Measurements from ENCODE around the gene SIAH1.

SIAH1 gene

DNA sequence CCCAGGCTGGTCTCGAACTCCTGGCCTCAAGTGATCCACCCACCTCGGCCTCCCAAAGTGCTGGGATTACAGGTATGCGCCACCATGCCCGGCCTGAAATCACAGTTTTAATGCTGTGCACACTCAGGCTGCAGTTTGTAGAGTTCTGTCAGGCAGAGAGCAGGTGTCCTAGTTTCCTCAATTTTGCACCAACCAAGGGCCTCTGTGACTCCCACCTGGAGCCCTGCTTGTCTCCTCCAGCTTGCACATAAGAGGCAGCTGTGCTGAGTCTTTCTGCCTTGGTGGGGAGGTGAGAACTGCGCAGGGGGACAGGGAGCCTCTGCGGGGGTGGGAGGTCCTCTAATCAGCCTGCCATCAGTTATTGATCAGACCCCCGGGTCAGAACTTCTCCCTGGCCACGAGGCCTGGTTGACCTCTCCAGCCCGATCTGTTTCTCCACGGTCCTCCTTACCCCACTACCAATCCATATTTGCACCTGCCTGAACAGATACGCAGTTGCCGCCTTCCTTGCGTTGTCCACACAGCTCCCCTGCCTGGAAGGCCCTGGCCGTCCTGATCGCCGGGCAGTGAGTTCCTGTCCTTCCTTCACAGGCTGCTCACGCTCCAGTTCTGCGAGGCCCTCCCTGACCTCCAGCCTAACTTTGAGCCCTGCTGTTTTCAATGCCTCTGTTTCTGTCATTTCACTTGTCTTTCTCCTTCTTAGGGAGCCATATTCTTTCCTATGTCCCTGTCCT lies 48.1 kb upstream of the SIAH1 start:
- no peak for TF ChIP-seq CTCF (conservative IDR thresholded peaks at IDR 0.05; ENCODE audit: low read depth, low read length)
- no peak overlapping the region for H3K9ac ChIP-seq
- H3K36me3 ChIP-seq (ENCODE audit: insufficient read depth) = no peaks in the 10 kb centered on the region
- no peak overlapping the region for H2AFZ ChIP-seq (ENCODE audit: low read depth)
- no peaks in the 10 kb centered on the region for H3K4me1 ChIP-seq (ENCODE audit: low read depth, poor library complexity, severe bottlenecking)
- H3K4me3 ChIP-seq (IDR thresholded peaks at IDR 0.05; ENCODE audit: insufficient read depth, low read depth, low read length) = no peak overlapping the region
- H3K4me2 ChIP-seq = no peak overlapping the region
- H3K79me2 ChIP-seq (ENCODE audit: insufficient read depth, low read depth) = no peaks in the 10 kb centered on the region
- H4K20me1 ChIP-seq (ENCODE audit: insufficient read depth) = no peaks in the 10 kb centered on the region
- H3K27ac ChIP-seq = no peak overlapping the region
- no peaks in the 10 kb centered on the region for H3K27me3 ChIP-seq (ENCODE audit: insufficient read depth, low read depth)

- no peaks in the 10 kb centered on the region for H3K79me2 ChIP-seq (ENCODE audit: insufficient read depth, low read depth)
- no peak overlapping the region for H3K4me3 ChIP-seq (IDR thresholded peaks at IDR 0.05; ENCODE audit: insufficient read depth, low read depth, low read length)
- H3K36me3 ChIP-seq (ENCODE audit: insufficient read depth) = no peaks in the 10 kb centered on the region
- H3K27me3 ChIP-seq (ENCODE audit: insufficient read depth, low read depth) = no peaks in the 10 kb centered on the region
- no peaks in the 10 kb centered on the region for H4K20me1 ChIP-seq (ENCODE audit: insufficient read depth)
- H3K4me1 ChIP-seq (ENCODE audit: low read depth, poor library complexity, severe bottlenecking) = no peaks in the 10 kb centered on the region
- H3K4me2 ChIP-seq = no peak overlapping the region
- no peak overlapping the region for H3K27ac ChIP-seq
- H3K9ac ChIP-seq = no peak overlapping the region
- TF ChIP-seq CTCF (conservative IDR thresholded peaks at IDR 0.05; ENCODE audit: low read depth, low read length) = no peak
- no peak overlapping the region; the same call in 1 of the 2 replicates for H2AFZ ChIP-seq (ENCODE audit: low read depth)
These were observed 46.9 kb upstream of the SIAH1 start for GRCh38 chr16:48432136-48432535.

DNA sequence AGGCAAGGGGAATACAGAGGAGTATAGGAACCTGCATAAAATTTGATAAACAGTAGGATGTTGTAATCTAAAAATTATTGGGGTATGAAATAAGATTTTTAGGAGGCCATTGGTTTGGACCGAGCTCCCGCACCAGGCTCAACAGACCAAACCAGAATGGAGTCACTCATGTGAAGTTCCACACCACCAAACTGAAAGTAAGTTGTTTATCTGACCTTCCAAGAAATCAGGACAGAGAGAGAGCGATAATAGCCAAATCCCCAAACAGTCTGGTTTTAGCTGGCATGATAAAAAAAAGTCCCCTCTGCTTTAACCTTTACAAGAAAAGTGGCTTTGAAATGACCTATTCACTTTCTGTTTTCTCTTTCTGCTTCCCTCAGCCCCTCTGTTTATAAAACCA lies 45.7 kb upstream of the SIAH1 start:
- no peak overlapping the region for H3K4me3 ChIP-seq (IDR thresholded peaks at IDR 0.05; ENCODE audit: insufficient read depth, low read depth, low read length)
- no peaks in the 10 kb centered on the region for H3K36me3 ChIP-seq (ENCODE audit: insufficient read depth)
- no peaks in the 10 kb centered on the region for H4K20me1 ChIP-seq (ENCODE audit: insufficient read depth)
- no peak overlapping the region for H3K9ac ChIP-seq
- H3K4me1 ChIP-seq (ENCODE audit: low read depth, poor library complexity, severe bottlenecking) = no peaks in the 10 kb centered on the region
- no peaks in the 10 kb centered on the region for H3K27me3 ChIP-seq (ENCODE audit: insufficient read depth, low read depth)
- no peak overlapping the region for H3K27ac ChIP-seq
- H3K4me2 ChIP-seq = no peak overlapping the region
- no peak for TF ChIP-seq CTCF (conservative IDR thresholded peaks at IDR 0.05; ENCODE audit: low read depth, low read length)
- H2AFZ ChIP-seq (ENCODE audit: low read depth) = no peak overlapping the region
- H3K79me2 ChIP-seq (ENCODE audit: insufficient read depth, low read depth) = no peaks in the 10 kb centered on the region

GRCh38 chr16:48426244-48427141 lies 41.3 kb upstream of the SIAH1 start:
- H3K36me3 ChIP-seq (ENCODE audit: insufficient read depth) = no peaks in the 10 kb centered on the region
- H3K4me3 ChIP-seq (IDR thresholded peaks at IDR 0.05; ENCODE audit: insufficient read depth, low read depth, low read length) = no peak overlapping the region
- no peaks in the 10 kb centered on the region for H3K4me1 ChIP-seq (ENCODE audit: low read depth, poor library complexity, severe bottlenecking)
- no peaks in the 10 kb centered on the region for H3K79me2 ChIP-seq (ENCODE audit: insufficient read depth, low read depth)
- H3K27ac ChIP-seq = no peak overlapping the region
- H3K27me3 ChIP-seq (ENCODE audit: insufficient read depth, low read depth) = no peaks in the 10 kb centered on the region
- no peaks in the 10 kb centered on the region for H4K20me1 ChIP-seq (ENCODE audit: insufficient read depth)
- no peak for TF ChIP-seq CTCF (conservative IDR thresholded peaks at IDR 0.05; ENCODE audit: low read depth, low read length)
- no peak overlapping the region for H3K4me2 ChIP-seq
- no peak overlapping the region for H3K9ac ChIP-seq
- H2AFZ ChIP-seq (ENCODE audit: low read depth) = no peak overlapping the region
